Endodermal cell (in vitro differentiated cells): ENCODE measurements around the gene STX1A. TPM values are rescaled to one million over a fixed set of nuclear protein-coding genes. Genes with fewer than 3 reads are reported as not detected.

Experiments
- DNase-seq: peaks from one replicate; pipeline ENCODE4 v3.0.0-alpha.2; 2017
- H3K27ac ChIP-seq: 2 replicates; pipeline ENCODE4 v1.5.1; 2013; ENCODE audit warnings: mild to moderate bottlenecking, low read depth, low read length, moderate library complexity
- H3K27me3 ChIP-seq: 2 replicates; pipeline ENCODE4 v1.6.1; 2013; ENCODE audit warnings: mild to moderate bottlenecking, low read length, moderate library complexity; ENCODE audit not compliant: insufficient read depth, control insufficient read depth, poor library complexity, severe bottlenecking
- H3K36me3 ChIP-seq: 2 replicates; pipeline ENCODE4 v1.7.0; 2013; ENCODE audit warnings: mild to moderate bottlenecking, low read length, moderate library complexity; ENCODE audit not compliant: control insufficient read depth, insufficient read depth
- H3K4me1 ChIP-seq: one replicate; pipeline ENCODE4 v1.7.0; 2013; ENCODE audit warnings: low read length; ENCODE audit not compliant: control insufficient read depth, insufficient read depth
- H3K4me3 ChIP-seq: 2 replicates; pipeline ENCODE4 v1.5.1; 2013; ENCODE audit warnings: mild to moderate bottlenecking, low read length, moderate library complexity
- H3K9ac ChIP-seq: 2 replicates; pipeline ENCODE4 v1.6.1; 2013; ENCODE audit warnings: mild to moderate bottlenecking, low read length, moderate library complexity; ENCODE audit not compliant: poor library complexity, severe bottlenecking; ENCODE audit errors: extremely low read depth
- H3K9me3 ChIP-seq: 2 replicates; pipeline ENCODE4 v1.6.1; 2013; ENCODE audit warnings: mild to moderate bottlenecking, low read length, moderate library complexity; ENCODE audit not compliant: control insufficient read depth
- H3K27ac Mint-ChIP-seq: 2 replicates; pipeline ENCODE4 v1.8.0; 2020; ENCODE audit warnings: mixed read lengths
- H3K27me3 Mint-ChIP-seq: 2 replicates; pipeline ENCODE4 v1.8.0; 2021; ENCODE audit warnings: mild to moderate bottlenecking, mixed read lengths; ENCODE audit not compliant: insufficient read depth
- H3K36me3 Mint-ChIP-seq: 2 replicates; pipeline ENCODE4 v1.8.0; 2020; ENCODE audit warnings: low read depth, mixed read lengths
- H3K4me1 Mint-ChIP-seq: 2 replicates; pipeline ENCODE4 v1.8.0; 2020; ENCODE audit warnings: mixed read lengths
- H3K4me3 Mint-ChIP-seq: 2 replicates; pipeline ENCODE4 v1.8.0; 2020; ENCODE audit warnings: mild to moderate bottlenecking, moderate library complexity, mixed read lengths
- H3K9me3 Mint-ChIP-seq: 2 replicates; pipeline ENCODE4 v1.8.0; 2020; ENCODE audit warnings: mild to moderate bottlenecking, mixed read lengths
- CTCF ChIP-seq: fragments of 200-600 bp; sonication (generic); conservative IDR thresholded peaks from 2 replicates; pipeline ENCODE4 v1.5.0; 2021; ENCODE audit warnings: antibody characterized with exemption, mild to moderate bottlenecking
- WGBS, 2 experiments: methylation state at CpG; one replicate each; pipeline versions ENCODE4 v1.1.5 to v1.1.7; 2013; ENCODE audit warnings: missing lambda C conversion rate in 2 of 2, mixed read lengths in 1 of 2; ENCODE audit not compliant: insufficient coverage in 1 of 2, insufficient read length in 1 of 2; 5-methylcytosine and 5-hydroxymethylcytosine counted together
- total RNA-seq, 2 donors: library from RNA; stranded (reverse); fragmentation: NEBNext Ultra II Directional in 1 of 2; extraction: Animal tissue kit (Norgen Biotek cat#: 25700) in 1 of 2; gene quantifications; 2 replicates in 1 of 2; 3 replicates in 1 of 2; pipeline ENCODE4 v1.2.1, GENCODE V29; 2021

Gene STX1A
- total RNA-seq, 2 donors from 2014 or later: 23.0 to 34.4 TPM

- Histone ChIP-seq H3K9me3 (no peaks in the 10 kb centered on the region), H3K27me3 (no peaks in the 10 kb centered on the region), H3K9ac (no peak overlapping the region), H3K4me3 (no peak overlapping the region), H3K27ac (no peak overlapping the region), H3K36me3 (peaks cover 69% of the 10 kb centered on the region), H3K4me1 (no peaks in the 10 kb centered on the region)
- WGBS, 2 experiments: 82 to 95% methylated on average over 4 of the region's 4 CpGs
- Mint-ChIP-seq H3K4me3 (no peak overlapping the region), H3K27me3 (no peaks in the 10 kb centered on the region), H3K9me3 (no peaks in the 10 kb centered on the region), H3K36me3 (peaks cover 60% of the 10 kb centered on the region), H3K4me1 (no peaks in the 10 kb centered on the region), H3K27ac (no peak overlapping the region)
- TF ChIP-seq CTCF: no peak
- no peak for DNase-seq
Measured at GRCh38 chr7:73696372-73696771, 23.1 kb downstream of the STX1A start.

- no peak overlapping the region for H3K27ac Mint-ChIP-seq
- no peak for TF ChIP-seq CTCF
- 93 to 96% methylated on average over 3 to 7 of the region's 7 CpGs for WGBS, 2 experiments
- no peaks in the 10 kb centered on the region for H3K4me1 ChIP-seq
- peaks cover 66% of the 10 kb centered on the region for H3K36me3 Mint-ChIP-seq
- H3K4me3 Mint-ChIP-seq: no peak overlapping the region
- no peaks in the 10 kb centered on the region for H3K9me3 ChIP-seq
- H3K9ac ChIP-seq: no peak overlapping the region
- no peaks in the 10 kb centered on the region for H3K27me3 ChIP-seq
- H3K36me3 ChIP-seq: peaks cover 87% of the 10 kb centered on the region
- no peaks in the 10 kb centered on the region for H3K4me1 Mint-ChIP-seq
- no peaks in the 10 kb centered on the region for H3K27me3 Mint-ChIP-seq
- no peak overlapping the region for H3K27ac ChIP-seq
- H3K4me3 ChIP-seq: no peak overlapping the region
- DNase-seq: no peak
- no peaks in the 10 kb centered on the region for H3K9me3 Mint-ChIP-seq
Measured at GRCh38 chr7:73690646-73691045, 28.8 kb downstream of the STX1A start.

- no peak overlapping the region for H3K4me3 ChIP-seq
- no peak for DNase-seq
- no peaks in the 10 kb centered on the region for H3K9me3 ChIP-seq
- peaks cover 74% of the 10 kb centered on the region for H3K36me3 ChIP-seq
- H3K4me3 Mint-ChIP-seq: no peak overlapping the region
- no peak overlapping the region for H3K27ac ChIP-seq
- no peak overlapping the region for H3K9ac ChIP-seq
- TF ChIP-seq CTCF: no peak
- WGBS, 2 experiments: 91 to 100% methylated on average over 4 to 8 of the region's 8 CpGs
- H3K36me3 Mint-ChIP-seq: peaks cover 58% of the 10 kb centered on the region
- H3K27ac Mint-ChIP-seq: no peak overlapping the region
- no peaks in the 10 kb centered on the region for H3K4me1 ChIP-seq
- peaks cover 2% of the 10 kb centered on the region for H3K4me1 Mint-ChIP-seq
- no peaks in the 10 kb centered on the region for H3K9me3 Mint-ChIP-seq
- H3K27me3 Mint-ChIP-seq: no peaks in the 10 kb centered on the region
- no peaks in the 10 kb centered on the region for H3K27me3 ChIP-seq
Measured at GRCh38 chr7:73688288-73688687, 31.2 kb downstream of the STX1A start.
